HEK293T (cell line): ENCODE results near the gene KCND3.

Experiments used
- HDGF ChIP-seq: fragments of 450-650 bp; IDR thresholded peaks from 2 replicates; pipeline ENCODE4 v1.6.1; 2017; ENCODE audit warnings: antibody characterized with exemption, borderline replicate concordance
- SUZ12 ChIP-seq: fragments of 450-650 bp; IDR thresholded peaks from 2 replicates; pipeline ENCODE4 v1.6.1; 2016; ENCODE audit warnings: mild to moderate bottlenecking
- TARDBP ChIP-seq: fragments of 450-650 bp; IDR thresholded peaks from 2 replicates; pipeline ENCODE4 v1.6.1; 2016

DNA sequence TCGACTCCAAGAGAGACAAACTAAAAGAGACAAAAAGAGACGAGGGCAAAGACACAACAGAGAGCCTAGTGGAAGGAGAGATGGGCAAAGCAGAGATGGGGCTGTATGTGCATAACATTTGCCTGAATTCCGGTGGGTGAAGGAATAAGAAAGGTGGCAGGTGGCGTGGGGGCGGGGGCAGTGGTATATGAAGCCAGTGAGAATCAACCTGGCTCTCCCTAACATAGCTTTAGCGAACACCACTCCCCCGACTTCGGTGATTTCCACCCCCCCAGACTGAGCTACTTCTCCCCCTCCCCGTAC, 251.4 kb downstream of the KCND3 start:
- TF ChIP-seq HDGF (no peak), SUZ12 (no peak), TARDBP (no peak)
